Spleen (tissue), 7 donors: ENCODE measurements around the gene SMIM3.

ENCODE experiments used
- CTCF ChIP-seq, 11 experiments: fragments of 200-600 bp in 7 of 11; fragments of 450-650 bp in 4 of 11; sonication (generic) in 4 of 11; IDR thresholded peaks in 8 of 11; conservative IDR thresholded peaks in 3 of 11; 1 replicate in 7 of 11; 2 replicates in 4 of 11; pipeline versions ENCODE4 v1.4.0 to v1.8.0; 2016 to 2021; ENCODE audit warnings: antibody characterized with exemption in 11 of 11, inconsistent platforms in 4 of 11, mild to moderate bottlenecking in 1 of 11
- POLR2A ChIP-seq, 3 donors: fragments of 450-650 bp; IDR thresholded peaks; one replicate each; pipeline ENCODE4 v1.5.1; 2017; ENCODE audit warnings: antibody characterized with exemption in 3 of 3, mild to moderate bottlenecking in 1 of 3
- donor health status: DM: no; HTN: no; CAD: no; lungs with moderate emphysema.
- donor health status: DM: no; HTN: no; CAD: no.
- donor health status: DM: no; HTN: no; CAD: no.

- no peak for TF ChIP-seq CTCF (IDR thresholded peaks at IDR 0.05 in 8 of 11, conservative IDR thresholded peaks at IDR 0.05 in 3 of 11)
- no peak for TF ChIP-seq POLR2A (IDR thresholded peaks at IDR 0.05)
Measured at GRCh38 chr5:150762211-150762610, 16.3 kb upstream of the SMIM3 start.
